HG03025 (cell line): ENCODE data around the gene S100P.
"Not testable (repeated sequence)": the region's sequence is repeated elsewhere in the genome, so short reads cannot be mapped to it uniquely, and the experiment has no call there.

ENCODE experiments used
- ATAC-seq: cut with Tn5 transposase; IDR thresholded peaks from one replicate; pipeline ENCODE4 v1.9.1; 2021; ENCODE audit warnings: mild to moderate bottlenecking, moderate library complexity; ENCODE audit not compliant: unreplicated experiment, low FRiP score

The S100P gene

DNA sequence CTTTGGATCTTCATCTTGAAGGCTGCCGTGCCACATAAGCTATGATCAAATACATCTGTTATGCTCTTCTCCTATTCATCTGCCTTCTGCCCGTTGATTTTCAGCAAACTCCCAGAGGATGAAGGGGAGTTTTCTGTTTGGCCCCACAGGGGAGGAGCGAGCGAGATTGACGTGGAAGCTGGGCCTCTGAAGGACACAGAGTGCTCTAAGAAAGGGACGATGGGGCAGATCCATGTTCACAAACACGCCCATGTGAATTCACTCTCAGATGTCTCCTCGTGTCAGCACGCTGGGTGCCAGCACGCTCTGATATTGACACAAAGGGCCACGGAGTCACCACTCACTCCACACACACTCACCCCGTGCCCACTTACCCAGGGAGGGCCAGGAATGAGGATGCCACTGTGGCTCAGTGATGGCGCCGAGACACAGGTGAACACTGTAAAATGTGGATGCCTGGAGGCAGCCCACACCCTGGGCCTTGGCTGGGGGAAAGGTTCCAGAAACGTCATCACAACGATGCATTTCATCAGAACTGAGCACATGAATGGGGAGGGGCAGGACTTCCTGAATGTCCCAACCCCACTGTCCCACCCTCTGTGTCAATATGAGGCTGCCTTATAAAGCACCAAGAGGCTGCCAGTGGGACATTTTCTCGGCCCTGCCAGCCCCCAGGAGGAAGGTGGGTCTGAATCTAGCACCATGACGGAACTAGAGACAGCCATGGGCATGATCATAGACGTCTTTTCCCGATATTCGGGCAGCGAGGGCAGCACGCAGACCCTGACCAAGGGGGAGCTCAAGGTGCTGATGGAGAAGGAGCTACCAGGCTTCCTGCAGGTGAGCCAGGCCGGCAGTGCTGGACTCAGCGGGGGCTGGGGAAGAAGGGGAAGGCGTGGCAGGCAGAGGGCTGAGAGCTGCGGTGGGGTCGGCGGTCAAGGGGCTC lies at the start of gene S100P:
Gene S100P (plus strand): TSS at position 648 of the 946 bp plus-strand sequence. CDS start 55 bp downstream, at position 703.
- no peak for ATAC-seq

DNA sequence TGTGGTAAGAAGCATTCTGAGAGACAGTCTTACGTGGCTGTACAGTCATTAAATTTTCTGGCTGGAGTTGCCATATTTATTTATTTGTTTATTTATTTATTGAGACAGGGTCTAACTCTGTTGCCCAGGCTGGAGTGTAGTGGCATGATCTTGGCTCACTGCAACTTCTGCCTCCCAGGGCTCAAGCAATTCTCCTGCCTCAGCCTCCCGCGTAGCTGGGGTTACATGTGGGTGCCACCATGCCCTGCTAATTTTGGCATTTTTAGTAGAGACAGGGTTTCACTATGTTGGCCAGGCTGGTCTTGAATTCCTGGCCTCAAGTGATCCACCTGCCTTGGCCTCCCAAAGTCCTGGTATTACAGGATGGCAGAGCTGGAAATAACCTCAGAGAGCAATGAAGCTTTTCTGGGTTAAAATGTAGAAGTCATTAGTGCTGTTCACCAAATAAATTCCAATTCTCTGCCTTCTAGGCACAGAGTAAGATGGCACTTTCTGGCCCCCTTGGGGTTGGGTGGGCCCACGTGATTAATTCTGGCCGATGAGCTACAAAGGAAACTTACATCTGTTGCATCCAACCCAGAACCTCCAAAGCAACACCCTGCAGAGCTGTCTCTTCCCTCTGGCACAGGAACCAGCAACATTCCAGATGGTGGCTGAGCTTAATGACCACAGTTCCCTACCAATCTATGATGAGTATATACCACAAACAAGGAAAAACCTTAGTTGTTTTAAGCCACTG lies 48.7 kb upstream of the S100P start:
- ATAC-seq: no peak

DNA sequence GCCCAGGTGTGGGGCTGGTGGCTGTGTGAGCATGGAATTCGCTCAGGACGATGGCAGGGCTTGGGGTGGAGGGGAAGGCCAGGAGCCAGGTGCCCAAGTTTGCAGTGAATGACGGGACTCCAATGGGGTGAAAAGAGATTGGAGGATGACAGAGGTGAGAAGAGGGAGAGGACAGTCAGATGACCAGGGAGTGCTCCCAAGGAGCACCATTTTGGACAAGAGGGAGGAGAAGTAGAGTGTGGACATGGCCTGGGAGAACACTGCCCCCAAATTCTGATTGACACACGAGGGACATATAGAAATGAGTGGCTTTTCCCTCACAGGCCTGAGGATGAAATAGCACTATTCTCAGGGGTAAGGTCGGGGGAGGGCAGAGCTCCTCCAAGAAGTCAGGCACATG lies 46.5 kb upstream of the S100P start:
- no peak for ATAC-seq

- ATAC-seq: no peak
Observed at GRCh38 chr4:6647582-6648230, 46.0 kb upstream of the S100P start.

- ATAC-seq: no peak
Observed at GRCh38 chr4:6649216-6649615, 44.5 kb upstream of the S100P start.

DNA sequence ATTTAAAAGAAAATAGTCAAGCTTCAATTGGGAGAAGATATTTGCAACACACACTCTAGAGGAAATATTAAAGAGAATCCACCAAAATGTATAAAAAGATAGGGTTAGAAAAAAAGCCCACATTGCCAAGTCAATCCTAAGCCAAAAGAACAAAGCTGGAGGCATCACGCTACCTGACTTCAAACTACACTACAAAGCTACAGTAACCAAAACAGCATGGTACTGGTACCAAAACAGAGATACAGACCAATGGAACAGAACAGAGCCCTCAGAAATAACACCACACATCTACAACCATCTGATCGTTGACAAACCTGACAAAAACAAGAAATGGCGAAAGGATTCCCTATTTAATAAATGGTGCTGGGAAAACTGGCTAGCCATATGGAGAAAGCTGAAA lies 39.5 kb upstream of the S100P start:
- ATAC-seq: not testable (repeated sequence)

GRCh38 chr4:6655291-6655690 lies 38.4 kb upstream of the S100P start:
- not testable (repeated sequence) for ATAC-seq

GRCh38 chr4:6655924-6656323 lies 37.8 kb upstream of the S100P start:
- no peak for ATAC-seq

- ATAC-seq: no peak
Observed at GRCh38 chr4:6657242-6658208, 36.2 kb upstream of the S100P start.

- no peak for ATAC-seq
Observed at GRCh38 chr4:6658209-6658595, 35.5 kb upstream of the S100P start.

DNA sequence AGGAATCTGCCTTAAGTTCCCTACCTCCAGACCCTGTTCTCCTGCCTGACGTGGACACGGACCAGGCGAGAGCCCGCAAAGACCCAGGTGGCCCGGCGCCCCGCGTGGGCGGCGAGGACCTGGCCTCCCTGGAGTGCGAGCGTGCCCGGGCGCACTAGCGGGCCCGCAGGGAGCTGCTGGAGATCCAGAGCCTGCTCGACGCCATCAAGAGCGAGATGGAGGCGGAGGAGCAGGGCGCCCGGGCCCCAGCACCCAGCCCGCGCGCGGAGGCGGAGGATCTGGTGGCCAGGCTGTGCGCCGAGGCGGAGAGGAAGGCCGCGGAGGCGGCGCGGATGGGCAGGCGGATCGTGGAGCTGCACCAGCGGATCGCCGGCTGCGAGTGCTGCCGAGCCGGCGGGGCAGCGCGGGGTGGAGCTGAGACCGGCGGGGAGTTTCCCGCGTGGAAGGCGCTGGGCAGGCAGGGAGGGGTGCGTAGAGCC lies 35.0 kb upstream of the S100P start:
- no peak for ATAC-seq

DNA sequence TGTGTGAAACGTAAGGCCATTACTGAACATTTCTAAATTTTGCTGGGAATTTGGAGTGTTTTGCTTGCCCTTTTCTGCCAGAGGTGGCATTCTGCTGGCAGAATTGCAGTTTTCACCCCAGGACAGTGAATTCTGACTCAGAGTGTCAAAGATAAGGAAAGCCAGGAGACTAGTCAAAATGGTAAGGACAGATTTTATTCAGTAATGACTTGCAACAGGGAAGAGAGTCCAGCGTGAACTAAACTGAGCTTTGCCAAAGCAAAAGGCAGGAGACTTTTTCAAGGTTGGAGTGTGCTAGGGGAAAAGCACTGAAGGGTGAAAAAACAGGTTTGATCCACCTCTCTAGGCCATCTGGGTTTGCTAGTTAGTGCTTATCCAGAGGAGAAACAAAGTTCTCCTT lies 33.8 kb upstream of the S100P start:
- no peak for ATAC-seq

DNA sequence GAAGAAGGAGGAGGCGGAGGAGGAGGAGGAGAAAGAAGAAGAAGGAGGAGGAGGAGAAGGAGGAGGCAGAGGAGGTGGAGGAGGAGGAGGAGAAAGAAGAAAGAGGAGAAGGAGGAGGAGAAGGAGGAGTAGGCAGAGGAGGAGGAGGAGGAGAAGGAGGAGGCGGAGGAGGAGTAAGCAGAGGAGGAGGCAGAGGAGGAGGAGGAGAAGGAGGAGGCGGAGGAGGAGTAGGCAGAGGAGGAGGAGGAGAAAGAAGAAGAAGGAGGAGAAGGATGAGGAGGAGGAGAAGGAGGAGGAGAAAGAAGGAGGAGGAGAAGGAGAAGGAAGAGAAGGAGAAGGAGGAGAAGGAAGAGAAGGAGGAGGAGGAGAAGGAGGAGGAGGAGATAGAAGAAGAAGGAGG lies 33.2 kb upstream of the S100P start:
- ATAC-seq: no peak

DNA sequence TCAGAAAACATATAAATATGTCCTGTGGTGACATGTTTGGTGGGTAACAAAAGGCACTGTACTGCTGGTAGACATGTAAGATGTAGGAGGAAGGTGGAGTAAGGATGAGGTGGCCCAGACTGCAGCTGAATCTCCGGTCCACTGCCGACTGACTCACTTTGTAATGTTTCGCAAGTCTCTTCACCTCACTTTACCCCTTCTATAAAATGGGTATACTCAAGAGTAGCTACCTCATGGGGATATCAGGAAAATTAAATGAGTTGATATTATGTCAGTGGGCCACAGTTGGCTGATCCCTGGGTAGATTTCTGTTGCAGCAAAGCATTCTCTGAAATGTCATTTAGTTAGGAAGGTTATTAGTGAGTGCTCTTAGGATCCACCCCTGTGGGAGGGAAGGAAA lies 31.1 kb upstream of the S100P start:
- no peak for ATAC-seq

DNA sequence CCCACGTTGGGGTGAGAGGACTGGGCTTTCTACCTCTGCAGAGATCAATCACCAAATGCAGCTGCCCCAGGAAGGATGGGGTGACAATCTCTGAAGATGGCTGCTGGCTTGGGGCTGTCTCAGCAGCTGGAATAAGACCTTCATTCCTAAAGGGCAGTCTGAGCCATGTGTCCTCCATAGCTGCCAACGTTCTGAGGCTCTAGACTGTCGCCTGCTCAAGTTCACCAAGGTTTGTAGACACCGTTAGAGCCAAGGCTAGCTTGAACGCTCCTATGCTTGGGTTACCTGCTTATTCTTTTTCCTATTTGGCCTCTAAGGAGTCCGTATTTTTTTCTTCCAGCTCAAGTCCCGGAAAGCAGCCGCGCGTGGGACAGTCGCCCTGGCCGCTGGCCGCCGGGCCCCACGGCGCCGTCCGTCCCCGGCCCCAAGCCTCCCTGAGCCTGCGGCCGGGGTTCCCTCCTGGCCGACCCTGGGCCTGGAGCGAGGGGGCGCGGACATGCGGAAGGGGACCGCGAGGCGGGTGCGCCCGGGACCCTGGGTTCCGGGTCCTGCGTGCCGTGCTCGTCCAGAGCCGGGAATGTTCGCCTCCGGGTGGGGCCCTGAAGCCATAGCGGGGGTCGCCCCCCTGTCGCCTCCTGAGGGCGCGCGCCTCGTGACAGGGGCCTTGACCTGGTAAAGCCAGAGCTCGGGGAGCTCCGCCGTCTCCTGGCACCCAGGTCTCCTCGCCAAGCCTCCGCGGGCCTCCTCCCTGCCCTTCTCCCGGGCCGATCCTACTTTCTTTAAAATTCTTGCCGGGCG lies 29.9 kb upstream of the S100P start:
- ATAC-seq: no peak

DNA sequence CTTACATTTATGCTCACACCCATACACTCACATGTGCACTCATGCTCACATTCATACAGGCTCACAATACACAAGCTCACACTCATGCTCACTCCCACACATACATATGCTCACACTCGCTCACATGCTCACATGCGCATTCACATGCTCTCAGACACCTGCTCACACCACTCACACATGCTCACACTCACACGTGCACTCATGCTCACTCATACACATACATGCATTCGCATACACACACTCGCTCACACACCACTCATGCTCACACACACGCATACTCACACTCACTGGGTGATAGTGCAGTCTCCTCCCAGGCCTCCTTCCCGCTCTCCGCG lies 28.4 kb upstream of the S100P start:
- ATAC-seq: no peak

GRCh38 chr4:6668391-6668790 lies 25.3 kb upstream of the S100P start:
- no peak for ATAC-seq

- no peak for ATAC-seq
Observed at GRCh38 chr4:6671648-6672047, 22.0 kb upstream of the S100P start.

- ATAC-seq: no peak
Observed at GRCh38 chr4:6672131-6672530, 21.5 kb upstream of the S100P start.
